H1 (cell line): ENCODE data around the gene KCNMB4. TPM values are rescaled to one million over a fixed set of nuclear protein-coding genes. Genes with fewer than 3 reads are reported as not detected.

Source experiments
- CEBPB ChIP-seq: IDR thresholded peaks from 2 replicates; pipeline ENCODE4 v1.6.1; 2012; ENCODE audit warnings: low read depth, low read length
- CHD2 ChIP-seq: IDR thresholded peaks from 2 replicates; pipeline ENCODE4 v1.6.1; 2012; ENCODE audit warnings: low read length, improper control_type of control experiment
- POLR2AphosphoS5 ChIP-seq: IDR thresholded peaks from 2 replicates; pipeline ENCODE4 v1.6.1; 2011; ENCODE audit warnings: low read depth, low read length
- RAD21 ChIP-seq, 2 experiments: IDR thresholded peaks in 1 of 2; conservative IDR thresholded peaks in 1 of 2; 2 replicates each; pipeline ENCODE4 v1.6.1; 2011; ENCODE audit warnings: low read depth in 2 of 2, low read length in 2 of 2, improper control_type of control experiment in 1 of 2, inconsistent platforms in 1 of 2, mild to moderate bottlenecking in 1 of 2, moderate library complexity in 1 of 2
- SIX5 ChIP-seq: IDR thresholded peaks from 2 replicates; pipeline ENCODE4 v1.6.1; 2011; ENCODE audit warnings: mild to moderate bottlenecking, low read depth, low read length
- polyA plus RNA-seq, 7 experiments: library from polyadenylated mRNA; depleted of rRNA in 3 of 7; stranded (reverse) in 5 of 7; unstranded in 2 of 7; fragments of >200 nt in 5 of 7; fragments of 200-250 nt in 2 of 7; gene quantifications; 1 replicate in 5 of 7; 2 replicates in 1 of 7; 4 replicates in 1 of 7; pipeline versions ENCODE4 v1.2.1 to v1.2.3, GENCODE V29; 2011 to 2013; ENCODE audit warnings: missing spikeins in 2 of 7, mixed read lengths in 2 of 7
- total RNA-seq: library from RNA; stranded (reverse); fragmentation: NEBNext Ultra II Directional; extraction: Animal tissue kit (Norgen Biotek cat#: 25700); gene quantifications from 2 replicates; pipeline ENCODE4 v1.2.1, GENCODE V29; 2021
- TF ChIP-seq, protein P1 (sequence below): fragments of 300-600 bp; sonication (generic); IDR thresholded peaks from 2 replicates; pipeline ENCODE4 v1.7.1; 2012; ENCODE audit warnings: low read length, moderate library complexity, mild to moderate bottlenecking, inconsistent platforms; ENCODE audit not compliant: insufficient replicate concordance

Gene KCNMB4
- total and polyA plus RNA-seq, 2 of the 8 experiments (the other 6 are each of a cell fraction or from before 2014, with no cell fraction given): 10.9 to 16.0 TPM

DNA sequence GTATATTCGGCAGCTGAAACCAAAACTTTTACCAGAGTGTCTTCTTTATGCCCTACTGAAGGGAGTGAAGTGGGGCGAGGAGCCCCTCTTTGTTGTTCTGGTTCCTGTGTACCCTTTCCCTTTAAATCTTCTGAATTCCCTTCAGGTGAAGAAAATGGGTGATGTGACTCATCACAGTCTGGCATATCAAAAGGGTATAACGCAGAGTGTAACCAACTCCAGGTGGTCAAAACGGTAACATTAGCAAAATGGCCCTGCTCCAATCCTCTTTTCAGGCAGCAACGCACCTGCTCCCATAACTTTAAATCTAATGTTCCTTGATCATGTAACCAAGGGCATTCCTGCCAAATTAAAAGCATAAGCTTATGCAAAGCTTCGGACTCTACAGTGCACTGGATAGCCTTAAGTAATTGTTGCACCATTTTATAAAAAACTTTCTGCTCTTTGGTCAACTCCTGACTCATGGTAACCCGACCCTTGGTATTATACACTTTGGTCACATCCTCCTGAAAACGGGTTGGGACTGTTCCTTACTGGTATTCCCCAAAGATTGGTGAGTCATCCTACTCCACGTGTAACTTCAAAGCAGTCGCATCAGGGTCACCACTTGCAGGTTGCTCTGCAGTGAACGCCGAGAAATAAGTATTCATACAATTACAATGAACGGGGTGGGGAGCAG, 83.1 kb downstream of the KCNMB4 start (continued):
- no peak for TF ChIP-seq SIX5
- no peak for TF ChIP-seq RAD21 (IDR thresholded peaks at IDR 0.05 in 1 of 2, conservative IDR thresholded peaks at IDR 0.05 in 1 of 2; ENCODE audit: low read depth in 2 of 2, low read length in 2 of 2)
- no peak for TF ChIP-seq CHD2
- TF ChIP-seq, protein P1, sequence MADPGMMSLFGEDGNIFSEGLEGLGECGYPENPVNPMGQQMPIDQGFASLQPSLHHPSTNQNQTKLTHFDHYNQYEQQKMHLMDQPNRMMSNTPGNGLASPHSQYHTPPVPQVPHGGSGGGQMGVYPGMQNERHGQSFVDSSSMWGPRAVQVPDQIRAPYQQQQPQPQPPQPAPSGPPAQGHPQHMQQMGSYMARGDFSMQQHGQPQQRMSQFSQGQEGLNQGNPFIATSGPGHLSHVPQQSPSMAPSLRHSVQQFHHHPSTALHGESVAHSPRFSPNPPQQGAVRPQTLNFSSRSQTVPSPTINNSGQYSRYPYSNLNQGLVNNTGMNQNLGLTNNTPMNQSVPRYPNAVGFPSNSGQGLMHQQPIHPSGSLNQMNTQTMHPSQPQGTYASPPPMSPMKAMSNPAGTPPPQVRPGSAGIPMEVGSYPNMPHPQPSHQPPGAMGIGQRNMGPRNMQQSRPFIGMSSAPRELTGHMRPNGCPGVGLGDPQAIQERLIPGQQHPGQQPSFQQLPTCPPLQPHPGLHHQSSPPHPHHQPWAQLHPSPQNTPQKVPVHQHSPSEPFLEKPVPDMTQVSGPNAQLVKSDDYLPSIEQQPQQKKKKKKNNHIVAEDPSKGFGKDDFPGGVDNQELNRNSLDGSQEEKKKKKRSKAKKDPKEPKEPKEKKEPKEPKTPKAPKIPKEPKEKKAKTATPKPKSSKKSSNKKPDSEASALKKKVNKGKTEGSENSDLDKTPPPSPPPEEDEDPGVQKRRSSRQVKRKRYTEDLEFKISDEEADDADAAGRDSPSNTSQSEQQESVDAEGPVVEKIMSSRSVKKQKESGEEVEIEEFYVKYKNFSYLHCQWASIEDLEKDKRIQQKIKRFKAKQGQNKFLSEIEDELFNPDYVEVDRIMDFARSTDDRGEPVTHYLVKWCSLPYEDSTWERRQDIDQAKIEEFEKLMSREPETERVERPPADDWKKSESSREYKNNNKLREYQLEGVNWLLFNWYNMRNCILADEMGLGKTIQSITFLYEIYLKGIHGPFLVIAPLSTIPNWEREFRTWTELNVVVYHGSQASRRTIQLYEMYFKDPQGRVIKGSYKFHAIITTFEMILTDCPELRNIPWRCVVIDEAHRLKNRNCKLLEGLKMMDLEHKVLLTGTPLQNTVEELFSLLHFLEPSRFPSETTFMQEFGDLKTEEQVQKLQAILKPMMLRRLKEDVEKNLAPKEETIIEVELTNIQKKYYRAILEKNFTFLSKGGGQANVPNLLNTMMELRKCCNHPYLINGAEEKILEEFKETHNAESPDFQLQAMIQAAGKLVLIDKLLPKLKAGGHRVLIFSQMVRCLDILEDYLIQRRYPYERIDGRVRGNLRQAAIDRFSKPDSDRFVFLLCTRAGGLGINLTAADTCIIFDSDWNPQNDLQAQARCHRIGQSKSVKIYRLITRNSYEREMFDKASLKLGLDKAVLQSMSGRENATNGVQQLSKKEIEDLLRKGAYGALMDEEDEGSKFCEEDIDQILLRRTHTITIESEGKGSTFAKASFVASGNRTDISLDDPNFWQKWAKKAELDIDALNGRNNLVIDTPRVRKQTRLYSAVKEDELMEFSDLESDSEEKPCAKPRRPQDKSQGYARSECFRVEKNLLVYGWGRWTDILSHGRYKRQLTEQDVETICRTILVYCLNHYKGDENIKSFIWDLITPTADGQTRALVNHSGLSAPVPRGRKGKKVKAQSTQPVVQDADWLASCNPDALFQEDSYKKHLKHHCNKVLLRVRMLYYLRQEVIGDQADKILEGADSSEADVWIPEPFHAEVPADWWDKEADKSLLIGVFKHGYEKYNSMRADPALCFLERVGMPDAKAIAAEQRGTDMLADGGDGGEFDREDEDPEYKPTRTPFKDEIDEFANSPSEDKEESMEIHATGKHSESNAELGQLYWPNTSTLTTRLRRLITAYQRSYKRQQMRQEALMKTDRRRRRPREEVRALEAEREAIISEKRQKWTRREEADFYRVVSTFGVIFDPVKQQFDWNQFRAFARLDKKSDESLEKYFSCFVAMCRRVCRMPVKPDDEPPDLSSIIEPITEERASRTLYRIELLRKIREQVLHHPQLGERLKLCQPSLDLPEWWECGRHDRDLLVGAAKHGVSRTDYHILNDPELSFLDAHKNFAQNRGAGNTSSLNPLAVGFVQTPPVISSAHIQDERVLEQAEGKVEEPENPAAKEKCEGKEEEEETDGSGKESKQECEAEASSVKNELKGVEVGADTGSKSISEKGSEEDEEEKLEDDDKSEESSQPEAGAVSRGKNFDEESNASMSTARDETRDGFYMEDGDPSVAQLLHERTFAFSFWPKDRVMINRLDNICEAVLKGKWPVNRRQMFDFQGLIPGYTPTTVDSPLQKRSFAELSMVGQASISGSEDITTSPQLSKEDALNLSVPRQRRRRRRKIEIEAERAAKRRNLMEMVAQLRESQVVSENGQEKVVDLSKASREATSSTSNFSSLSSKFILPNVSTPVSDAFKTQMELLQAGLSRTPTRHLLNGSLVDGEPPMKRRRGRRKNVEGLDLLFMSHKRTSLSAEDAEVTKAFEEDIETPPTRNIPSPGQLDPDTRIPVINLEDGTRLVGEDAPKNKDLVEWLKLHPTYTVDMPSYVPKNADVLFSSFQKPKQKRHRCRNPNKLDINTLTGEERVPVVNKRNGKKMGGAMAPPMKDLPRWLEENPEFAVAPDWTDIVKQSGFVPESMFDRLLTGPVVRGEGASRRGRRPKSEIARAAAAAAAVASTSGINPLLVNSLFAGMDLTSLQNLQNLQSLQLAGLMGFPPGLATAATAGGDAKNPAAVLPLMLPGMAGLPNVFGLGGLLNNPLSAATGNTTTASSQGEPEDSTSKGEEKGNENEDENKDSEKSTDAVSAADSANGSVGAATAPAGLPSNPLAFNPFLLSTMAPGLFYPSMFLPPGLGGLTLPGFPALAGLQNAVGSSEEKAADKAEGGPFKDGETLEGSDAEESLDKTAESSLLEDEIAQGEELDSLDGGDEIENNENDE: no peak
- no peak for TF ChIP-seq POLR2AphosphoS5
- no peak for TF ChIP-seq CEBPB
